H1 (cell line): ENCODE results near the gene MRC2. TPM values are rescaled to one million over a fixed set of nuclear protein-coding genes. Genes with fewer than 3 reads are reported as not detected.

Experiments used
- CTCF ChIA-PET: fragments of 300-600 bp; sonication (Branson Sonifier 250); formaldehyde crosslinking; loops from one replicate; lab custom pipeline; 2021; ENCODE audit not compliant: partially characterized antibody; lab: Charles Lee
- POLR2A ChIA-PET: fragments of 300-600 bp; sonication (Branson Sonifier 250); formaldehyde crosslinking; loops from one replicate; lab custom pipeline; 2021; ENCODE audit warnings: inconsistent platforms; ENCODE audit not compliant: partially characterized antibody; lab: Charles Lee
- DNase-seq, 2 experiments: peaks; one replicate each; pipeline versions ENCODE4 v3.0.0 to v3.0.0-alpha.2; 2010 to 2022; ENCODE audit warnings: low spot score in 2 of 2, low read depth in 1 of 2, mixed read lengths in 1 of 2
- FAIRE-seq: peaks from 2 replicates; lab custom pipeline; 2011; peaks lifted over from hg19 to GRCh38; lab: Jason Lieb, UNC
- H2AFZ ChIP-seq: 2 replicates; pipeline ENCODE4 v1.8.1; 2012; ENCODE audit warnings: low read length, inconsistent platforms
- H2AK5ac ChIP-seq: 2 replicates; pipeline ENCODE4 v1.6.1; 2013; ENCODE audit warnings: low read depth, low read length
- H2BK120ac ChIP-seq: replicated peaks from 2 replicates; pipeline ENCODE3; 2013; ENCODE audit warnings: low read depth, low read length, inconsistent platforms
- H2BK12ac ChIP-seq: 2 replicates; pipeline ENCODE4 v1.6.1; 2013; ENCODE audit warnings: low read depth, low read length
- H2BK15ac ChIP-seq: 2 replicates; pipeline ENCODE4 v1.6.1; 2013; ENCODE audit warnings: low read length
- H2BK20ac ChIP-seq: 2 replicates; pipeline ENCODE4 v1.6.1; 2013; ENCODE audit warnings: low read length
- H2BK5ac ChIP-seq: 2 replicates; pipeline ENCODE4 v1.6.1; 2013; ENCODE audit warnings: low read depth, low read length
- H3K14ac ChIP-seq: 2 replicates; pipeline ENCODE4 v1.6.1; 2013; ENCODE audit warnings: inconsistent platforms; ENCODE audit not compliant: insufficient read length
- H3K18ac ChIP-seq: 2 replicates; pipeline ENCODE4 v1.6.1; 2013; ENCODE audit warnings: low read length; ENCODE audit errors: extremely low read depth
- H3K23ac ChIP-seq: 2 replicates; pipeline ENCODE4 v1.6.1; 2013; ENCODE audit warnings: inconsistent platforms; ENCODE audit not compliant: insufficient read length
- H3K23me2 ChIP-seq: 2 replicates; pipeline ENCODE4 v1.6.1; 2013; ENCODE audit warnings: low read depth, low read length
- H3K27ac ChIP-seq: 2 replicates; pipeline ENCODE4 v1.6.1; 2011; ENCODE audit warnings: low read depth, low read length, inconsistent platforms
- H3K27me3 ChIP-seq, 4 experiments: replicated peaks in 1 of 4; 1 replicate in 1 of 4; 2 replicates in 3 of 4; pipeline versions ENCODE4 v1.6.1 to v1.8.1; 2011 to 2013; ENCODE audit warnings: low read length in 3 of 4, mild to moderate bottlenecking in 3 of 4, inconsistent platforms in 2 of 4, mixed read lengths in 2 of 4, moderate library complexity in 1 of 4; ENCODE audit not compliant: control insufficient read depth in 3 of 4, insufficient read depth in 3 of 4; ENCODE audit errors: extremely low read depth in 1 of 4
- H3K36me3 ChIP-seq, 4 experiments: 2 replicates each; pipeline versions ENCODE4 v1.6.1 to v1.8.1; 2011 to 2013; ENCODE audit warnings: mild to moderate bottlenecking in 4 of 4, low read length in 3 of 4, moderate library complexity in 2 of 4, control low read depth in 1 of 4, inconsistent platforms in 1 of 4; ENCODE audit not compliant: insufficient read depth in 4 of 4, control insufficient read depth in 2 of 4
- H3K4ac ChIP-seq: replicated peaks from 2 replicates; pipeline ENCODE3; 2013; ENCODE audit warnings: low read length, low read depth, mixed read lengths, inconsistent platforms; ENCODE audit not compliant: insufficient read length
- H3K4me1 ChIP-seq, 4 experiments: replicated peaks in 1 of 4; 1 replicate in 1 of 4; 2 replicates in 3 of 4; pipeline versions ENCODE4 v1.6.1 to v1.8.1; 2011 to 2013; ENCODE audit warnings: low read length in 3 of 4, inconsistent platforms in 2 of 4, mixed read lengths in 1 of 4; ENCODE audit not compliant: insufficient read depth in 4 of 4, control insufficient read depth in 3 of 4
- H3K4me2 ChIP-seq, 2 experiments: 2 replicates each; pipeline versions ENCODE4 v1.6.1 to v1.8.1; 2011 to 2013; ENCODE audit warnings: low read depth in 2 of 2, low read length in 2 of 2, control low read depth in 1 of 2, inconsistent platforms in 1 of 2, mild to moderate bottlenecking in 1 of 2; ENCODE audit not compliant: insufficient read depth in 1 of 2
- H3K4me3 ChIP-seq, 4 experiments: fragments of 200-600, 300-600 bp in 1 of 4; sonication (generic), shearing (Covaris generic), sonication (Bioruptor Twin) in 1 of 4; 2 replicates each; pipeline versions ENCODE4 v1.5.1 to v1.8.1; 2011 to 2016; ENCODE audit warnings: low read length in 4 of 4, low read depth in 3 of 4, control low read depth in 2 of 4, inconsistent platforms in 2 of 4, mild to moderate bottlenecking in 2 of 4, mixed read lengths in 1 of 4, moderate library complexity in 1 of 4; ENCODE audit not compliant: insufficient read depth in 2 of 4; ENCODE audit errors: extremely low read depth in 1 of 4
- H3K56ac ChIP-seq: replicated peaks from 2 replicates; pipeline ENCODE3; 2013; ENCODE audit warnings: low read depth, mild to moderate bottlenecking, mixed read lengths, low read length, inconsistent platforms; ENCODE audit not compliant: insufficient read length
- H3K79me1 ChIP-seq: 2 replicates; pipeline ENCODE4 v1.6.1; 2013; ENCODE audit warnings: low read depth, low read length, control low read depth
- H3K79me2 ChIP-seq, 2 experiments: 2 replicates each; pipeline versions ENCODE4 v1.6.1 to v1.8.1; 2012 to 2013; ENCODE audit warnings: low read length in 2 of 2, mild to moderate bottlenecking in 2 of 2, inconsistent platforms in 1 of 2; ENCODE audit not compliant: insufficient read depth in 2 of 2, control insufficient read depth in 1 of 2
- H3K9ac ChIP-seq, 4 experiments: replicated peaks in 1 of 4; 1 replicate in 1 of 4; 2 replicates in 3 of 4; pipeline versions ENCODE4 v1.6.1 to v1.8.1; 2011 to 2013; ENCODE audit warnings: low read depth in 3 of 4, low read length in 3 of 4, control low read depth in 2 of 4, mild to moderate bottlenecking in 2 of 4, moderate library complexity in 2 of 4, inconsistent platforms in 1 of 4; ENCODE audit errors: extremely low read depth in 1 of 4
- H3K9me3 ChIP-seq, 2 experiments: 2 replicates each; pipeline versions ENCODE4 v1.6.1 to v1.8.1; 2012 to 2013; ENCODE audit warnings: mild to moderate bottlenecking in 2 of 2, moderate library complexity in 2 of 2, control low read depth in 1 of 2, inconsistent platforms in 1 of 2, low read depth in 1 of 2, low read length in 1 of 2, mixed read lengths in 1 of 2; ENCODE audit not compliant: insufficient read depth in 2 of 2
- H4K20me1 ChIP-seq, 2 experiments: replicated peaks in 1 of 2; 2 replicates each; pipeline versions ENCODE3 to v1.8.1; 2011 to 2013; ENCODE audit warnings: inconsistent platforms in 2 of 2, low read length in 2 of 2, mild to moderate bottlenecking in 1 of 2; ENCODE audit not compliant: insufficient read depth in 2 of 2, control insufficient read depth in 1 of 2
- H4K5ac ChIP-seq: 2 replicates; pipeline ENCODE4 v1.6.1; 2013; ENCODE audit warnings: low read length, low read depth, mixed read lengths, inconsistent platforms; ENCODE audit not compliant: insufficient read length
- H4K8ac ChIP-seq: 2 replicates; pipeline ENCODE4 v1.8.0; 2013; ENCODE audit warnings: mild to moderate bottlenecking, moderate library complexity, low read length, inconsistent platforms; ENCODE audit not compliant: insufficient read depth; ENCODE audit errors: extremely low read depth
- H4K91ac ChIP-seq: replicated peaks from 2 replicates; pipeline ENCODE3; 2013; ENCODE audit warnings: low read length, mixed read lengths, inconsistent platforms; ENCODE audit not compliant: insufficient read length
- RAD21 ChIP-seq, 2 experiments: IDR thresholded peaks in 1 of 2; conservative IDR thresholded peaks in 1 of 2; 2 replicates each; pipeline ENCODE4 v1.6.1; 2011; ENCODE audit warnings: low read depth in 2 of 2, low read length in 2 of 2, improper control_type of control experiment in 1 of 2, inconsistent platforms in 1 of 2, mild to moderate bottlenecking in 1 of 2, moderate library complexity in 1 of 2
- SP4 ChIP-seq: IDR thresholded peaks from 2 replicates; pipeline ENCODE4 v1.6.1; 2012; ENCODE audit warnings: low read length, inconsistent platforms
- WGBS, 2 experiments: shearing (Covaris generic) in 1 of 2; methylation state at CpG; one replicate each; pipeline versions ENCODE4 v1.1.6 to v1.1.7; 2013 to 2015; ENCODE audit warnings: low lambda C conversion rate in 2 of 2, mixed read lengths in 2 of 2, inconsistent platforms in 1 of 2, low coverage in 1 of 2, missing lambda C conversion rate in 1 of 2; ENCODE audit not compliant: insufficient replicate concordance in 2 of 2, insufficient coverage in 1 of 2, insufficient read length in 1 of 2; ENCODE audit errors: extremely low coverage in 1 of 2, missing lambda C conversion rate in 1 of 2; 5-methylcytosine and 5-hydroxymethylcytosine counted together
- polyA plus RNA-seq, 7 experiments: library from polyadenylated mRNA; depleted of rRNA in 3 of 7; stranded (reverse) in 5 of 7; unstranded in 2 of 7; fragments of >200 nt in 5 of 7; fragments of 200-250 nt in 2 of 7; gene quantifications; 1 replicate in 5 of 7; 2 replicates in 1 of 7; 4 replicates in 1 of 7; pipeline versions ENCODE4 v1.2.1 to v1.2.3, GENCODE V29; 2011 to 2013; ENCODE audit warnings: missing spikeins in 2 of 7, mixed read lengths in 2 of 7
- total RNA-seq: library from RNA; stranded (reverse); fragmentation: NEBNext Ultra II Directional; extraction: Animal tissue kit (Norgen Biotek cat#: 25700); gene quantifications from 2 replicates; pipeline ENCODE4 v1.2.1, GENCODE V29; 2021

MRC2 gene
- total and polyA plus RNA-seq, 2 of the 8 experiments (the other 6 are each of a cell fraction or from before 2014, with no cell fraction given): 7.0 to 24.2 TPM

- H3K27me3 ChIP-seq: 0 out of 7 replicates have a peak, but pooled peaks cover 0 to 1% (median 0%) of the 10 kb centered on the region in 4 experiments
- H2BK15ac ChIP-seq: no peak overlapping the region
- TF ChIP-seq RAD21 (IDR thresholded peaks at IDR 0.05 in 1 of 2, conservative IDR thresholded peaks at IDR 0.05 in 1 of 2; ENCODE audit: low read depth in 2 of 2, low read length in 2 of 2) (no peak), SP4 (no peak)
- H3K79me1 ChIP-seq: no peaks in the 10 kb centered on the region
- no peak overlapping the region for H3K9ac ChIP-seq
- no peak overlapping the region for H2BK120ac ChIP-seq
- no peak overlapping the region for H3K23ac ChIP-seq
- no peak overlapping the region for H3K27ac ChIP-seq
- no peak overlapping the region for H4K8ac ChIP-seq
- no peak overlapping the region for H2AK5ac ChIP-seq
- H3K4me3 ChIP-seq: no peak overlapping the region
- 0 out of 2 replicates have a peak overlapping the region, but pooled peaks have one; percentile 35 for H2BK12ac ChIP-seq
- no peak overlapping the region for H4K5ac ChIP-seq
- H3K18ac ChIP-seq: no peak overlapping the region
- no peak overlapping the region for H2BK5ac ChIP-seq
- peaks cover 0 to 3% (median under 1%) of the 10 kb centered on the region in 4 experiments; a peak in 3 of 7 replicates for H3K4me1 ChIP-seq
- POLR2A ChIA-PET: no interaction called here
- H3K14ac ChIP-seq: no peak overlapping the region
- FAIRE-seq (no peak), DNase-seq (no peak)
- H3K4me2 ChIP-seq: no peak overlapping the region
- 92% methylated on average over 6 of the region's 6 CpGs; no CpG with 5 or more reads in 1 of the 2 experiments for WGBS, 2 experiments
- no peak overlapping the region for H3K56ac ChIP-seq
- no peaks in the 10 kb centered on the region for H4K20me1 ChIP-seq
- H3K79me2 ChIP-seq: no peaks in the 10 kb centered on the region
- H4K91ac ChIP-seq: no peak overlapping the region
- no peaks in the 10 kb centered on the region for H3K9me3 ChIP-seq
- 0 out of 2 replicates have a peak, but pooled peaks cover 4% of the 10 kb centered on the region for H3K23me2 ChIP-seq
- no peak overlapping the region for H3K4ac ChIP-seq
- CTCF ChIA-PET: interaction anchor here (0.6 kb wide), 1 partner anchor 24 kb away, joined by 3 read pairs; no protein-coding TSS in a partner anchor
- H2AFZ ChIP-seq: no peak overlapping the region
- H3K36me3 ChIP-seq: no peaks in the 10 kb centered on the region
- no peak overlapping the region for H2BK20ac ChIP-seq
Observed at GRCh38 chr17:62717589-62717855, 90.1 kb downstream of the MRC2 start.
